ENCODE measurements around the gene MPDZ.

MPDZ gene

GRCh38 chr9:13090628-13091027 is 188.9 kb downstream of the MPDZ start:
- H3K27ac ChIP-seq (replicated peaks) = no peak overlapping the region
- H3K27me3 ChIP-seq (ENCODE audit: insufficient read depth, poor library complexity, severe bottlenecking) = no peaks in the 10 kb centered on the region
- TF ChIP-seq GABPA (IDR thresholded peaks at IDR 0.05; ENCODE audit: low read depth) = no peak
- no peak for DNase-seq (ENCODE audit: low read depth in 1 of 2, low spot score in 1 of 2)
- no peak overlapping the region for H3K4me3 ChIP-seq (replicated peaks; ENCODE audit: insufficient read depth, low read length)

- no peak for DNase-seq (ENCODE audit: low read depth in 1 of 2, low spot score in 1 of 2)
- no peaks in the 10 kb centered on the region for H3K27me3 ChIP-seq (ENCODE audit: insufficient read depth, poor library complexity, severe bottlenecking)
- no peak for TF ChIP-seq REST (IDR thresholded peaks at IDR 0.05; ENCODE audit: insufficient replicate concordance, low read depth)
- TF ChIP-seq SPI1 (IDR thresholded peaks at IDR 0.05; ENCODE audit: borderline replicate concordance, low read depth) = no peak
- TF ChIP-seq CTCF (IDR thresholded peaks at IDR 0.05; ENCODE audit: insufficient read depth, low read length) = no peak
- TF ChIP-seq POLR2AphosphoS5 (IDR thresholded peaks at IDR 0.05; ENCODE audit: low read depth) = no peak
- TF ChIP-seq GABPA (IDR thresholded peaks at IDR 0.05; ENCODE audit: low read depth) = no peak
- no peak overlapping the region for H3K27ac ChIP-seq (replicated peaks)
- no peak overlapping the region for H3K4me3 ChIP-seq (replicated peaks; ENCODE audit: insufficient read depth, low read length)
Measured at GRCh38 chr9:13089666-13090065, 189.8 kb downstream of the MPDZ start.

GRCh38 chr9:13088720-13089427 is 190.6 kb downstream of the MPDZ start:
- Histone ChIP-seq H3K27ac (replicated peaks) (no peak overlapping the region), H3K27me3 (ENCODE audit: insufficient read depth, poor library complexity, severe bottlenecking) (no peaks in the 10 kb centered on the region), H3K4me3 (replicated peaks; ENCODE audit: insufficient read depth, low read length) (no peak overlapping the region)
- peak in 1 of 2 experiments; percentile 0 for DNase-seq (ENCODE audit: low read depth in 1 of 2, low spot score in 1 of 2)
- TF ChIP-seq POLR2AphosphoS5 (IDR thresholded peaks at IDR 0.05; ENCODE audit: low read depth) (no peak), CTCF (IDR thresholded peaks at IDR 0.05; ENCODE audit: insufficient read depth, low read length) (no peak), GABPA (IDR thresholded peaks at IDR 0.05; ENCODE audit: low read depth) (no peak), REST (IDR thresholded peaks at IDR 0.05; ENCODE audit: insufficient replicate concordance, low read depth) (no peak), SPI1 (IDR thresholded peaks at IDR 0.05; ENCODE audit: borderline replicate concordance, low read depth) (no peak)

GRCh38 chr9:13083963-13084528 is 195.4 kb downstream of the MPDZ start:
- DNase-seq (ENCODE audit: low read depth in 1 of 2, low spot score in 1 of 2) = no peak
- no peak overlapping the region for H3K4me3 ChIP-seq (replicated peaks; ENCODE audit: insufficient read depth, low read length)
- H3K27me3 ChIP-seq (ENCODE audit: insufficient read depth, poor library complexity, severe bottlenecking) = no peaks in the 10 kb centered on the region
- H3K27ac ChIP-seq (replicated peaks) = no peak overlapping the region
- TF ChIP-seq REST (IDR thresholded peaks at IDR 0.05; ENCODE audit: insufficient replicate concordance, low read depth) (no peak), SPI1 (IDR thresholded peaks at IDR 0.05; ENCODE audit: borderline replicate concordance, low read depth) (no peak), CTCF (IDR thresholded peaks at IDR 0.05; ENCODE audit: insufficient read depth, low read length) (no peak), POLR2AphosphoS5 (IDR thresholded peaks at IDR 0.05; ENCODE audit: low read depth) (no peak), GABPA (IDR thresholded peaks at IDR 0.05; ENCODE audit: low read depth) (no peak)

Data from HL-60 (cell line).